HG03103 (cell line): ENCODE results near the gene CLEC4G.

Experiments
- ATAC-seq: cut with Tn5 transposase; IDR thresholded peaks from one replicate; pipeline ENCODE4 v1.9.1; 2021; ENCODE audit warnings: low read depth; ENCODE audit not compliant: unreplicated experiment

Gene CLEC4G

GRCh38 chr19:7699003-7699402, 32.9 kb downstream of the CLEC4G start:
- ATAC-seq = no peak

- ATAC-seq = no peak
These were observed 33.3 kb downstream of the CLEC4G start for GRCh38 chr19:7698583-7698982.

GRCh38 chr19:7697721-7698287, 34.1 kb downstream of the CLEC4G start:
- ATAC-seq = no peak

- no peak for ATAC-seq
These were observed 37.4 kb downstream of the CLEC4G start for GRCh38 chr19:7694499-7694898.

- no peak for ATAC-seq
These were observed 39.4 kb downstream of the CLEC4G start for GRCh38 chr19:7692417-7693088.

- ATAC-seq = no peak
These were observed 40.4 kb downstream of the CLEC4G start for GRCh38 chr19:7691497-7691896.

GRCh38 chr19:7690779-7691258, 41.1 kb downstream of the CLEC4G start:
- no peak for ATAC-seq

- no peak for ATAC-seq
These were observed 42.7 kb downstream of the CLEC4G start for GRCh38 chr19:7689165-7689564.

- no peak for ATAC-seq
These were observed 44.7 kb downstream of the CLEC4G start for GRCh38 chr19:7687177-7687576.

GRCh38 chr19:7685546-7686445, 46.1 kb downstream of the CLEC4G start:
- ATAC-seq = no peak

- no peak for ATAC-seq
These were observed 49.6 kb downstream of the CLEC4G start for GRCh38 chr19:7682175-7682855.

GRCh38 chr19:7681340-7682174, 50.4 kb downstream of the CLEC4G start:
- no peak for ATAC-seq

GRCh38 chr19:7680606-7681339, 51.1 kb downstream of the CLEC4G start, which contains the start of gene TRAPPC5:
TRAPPC5 (plus strand) TSS chr19:7680833; CDS start chr19:7682254, 1,421 bp downstream.
- no peak for ATAC-seq

- ATAC-seq = no peak
These were observed 51.9 kb downstream of the CLEC4G start for GRCh38 chr19:7679771-7680605.

- ATAC-seq = no peak
These were observed 52.7 kb downstream of the CLEC4G start for GRCh38 chr19:7678971-7679751.
